ENCODE results near the gene GLTP. TPM values are rescaled to one million over a fixed set of nuclear protein-coding genes. Genes with fewer than 3 reads are reported as not detected.

GLTP gene
- total and polyA plus RNA-seq, 2 donors (not counting 1 experiment from before 2014, with no cell fraction given): 51.2 to 67.9 TPM

DNA sequence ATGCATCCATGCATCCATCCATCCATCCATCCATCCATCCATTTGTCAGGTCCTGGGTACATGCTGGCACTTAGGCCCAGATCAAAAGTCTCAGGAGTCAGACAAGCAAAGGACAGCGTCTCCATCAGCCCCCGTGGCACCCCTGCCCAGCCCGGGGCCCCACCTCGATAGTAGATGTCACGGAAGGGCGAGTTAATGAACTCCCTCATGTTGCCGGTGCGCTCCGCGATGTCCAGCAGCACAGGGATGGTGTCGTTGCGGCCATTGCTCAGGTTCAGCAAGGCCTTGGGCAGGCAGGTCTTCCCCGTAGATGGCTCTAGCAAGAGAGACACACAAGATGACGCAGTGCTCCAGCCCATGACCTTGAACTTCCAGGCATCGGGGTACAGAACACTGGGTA, 77.5 kb downstream of the GLTP start:
- Histone ChIP-seq H3K36me3 (ENCODE audit: control insufficient read depth, insufficient read depth, low read length) (no peaks in the 10 kb centered on the region), H3K4me3 (replicated peaks in 1 of 4; ENCODE audit: control extremely low read depth in 1 of 4, insufficient read depth in 1 of 4, low read depth in 3 of 4, low read length in 4 of 4) (no peak overlapping the region), H2AFZ (ENCODE audit: low read length) (no peak overlapping the region), H3K79me2 (ENCODE audit: control insufficient read depth, insufficient read depth, low read length) (no peaks in the 10 kb centered on the region), H4K20me1 (ENCODE audit: control insufficient read depth, extremely low read depth, insufficient read depth, low read length) (no peaks in the 10 kb centered on the region), H3K27me3 (ENCODE audit: control insufficient read depth, insufficient read depth, low read length) (no peaks in the 10 kb centered on the region), H3K9me3 (ENCODE audit: control insufficient read depth, insufficient read depth, low read depth, low read length) (no peaks in the 10 kb centered on the region), H3K9ac (ENCODE audit: insufficient read depth, low read length) (no peak overlapping the region), H3K27ac (ENCODE audit: insufficient read depth, low read length) (no peak overlapping the region), H3K4me2 (ENCODE audit: extremely low read depth, insufficient read depth, low read length) (no peak overlapping the region), H3K4me1 (ENCODE audit: control insufficient read depth, extremely low read depth, insufficient read depth, low read length) (no peaks in the 10 kb centered on the region)
- TF ChIP-seq, protein P1, sequence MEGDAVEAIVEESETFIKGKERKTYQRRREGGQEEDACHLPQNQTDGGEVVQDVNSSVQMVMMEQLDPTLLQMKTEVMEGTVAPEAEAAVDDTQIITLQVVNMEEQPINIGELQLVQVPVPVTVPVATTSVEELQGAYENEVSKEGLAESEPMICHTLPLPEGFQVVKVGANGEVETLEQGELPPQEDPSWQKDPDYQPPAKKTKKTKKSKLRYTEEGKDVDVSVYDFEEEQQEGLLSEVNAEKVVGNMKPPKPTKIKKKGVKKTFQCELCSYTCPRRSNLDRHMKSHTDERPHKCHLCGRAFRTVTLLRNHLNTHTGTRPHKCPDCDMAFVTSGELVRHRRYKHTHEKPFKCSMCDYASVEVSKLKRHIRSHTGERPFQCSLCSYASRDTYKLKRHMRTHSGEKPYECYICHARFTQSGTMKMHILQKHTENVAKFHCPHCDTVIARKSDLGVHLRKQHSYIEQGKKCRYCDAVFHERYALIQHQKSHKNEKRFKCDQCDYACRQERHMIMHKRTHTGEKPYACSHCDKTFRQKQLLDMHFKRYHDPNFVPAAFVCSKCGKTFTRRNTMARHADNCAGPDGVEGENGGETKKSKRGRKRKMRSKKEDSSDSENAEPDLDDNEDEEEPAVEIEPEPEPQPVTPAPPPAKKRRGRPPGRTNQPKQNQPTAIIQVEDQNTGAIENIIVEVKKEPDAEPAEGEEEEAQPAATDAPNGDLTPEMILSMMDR (conservative IDR thresholded peaks at IDR 0.05 in 1 of 2, IDR thresholded peaks at IDR 0.05 in 1 of 2; ENCODE audit: low read depth in 1 of 2, low read length in 2 of 2): no peak
- no peak for TF ChIP-seq EZH2 (IDR thresholded peaks at IDR 0.05; ENCODE audit: low read length, missing control alignments)
- no peak for DNase-seq (ENCODE audit: low read depth in 2 of 2)

Other genes with a start within 250 kb of the GLTP start
- gene FAM222A, start 166.7 kb downstream of the GLTP start, total RNA-seq: under 0.01 TPM in 1 of 2 replicates, not detected in the other
- 0.05 and 0.18 TPM in 2 replicates for gene FAM222A, start 166.7 kb downstream of the GLTP start, polyA plus RNA-seq
- 0.51 and 0.66 TPM in 2 replicates for gene TRPV4, start 47.1 kb downstream of the GLTP start, total RNA-seq
- gene TRPV4, start 47.1 kb downstream of the GLTP start, polyA plus RNA-seq: 0.83 and 1.5 TPM in 2 replicates
- 9.2 and 9.4 TPM in 2 replicates for gene TCHP, start 19.7 kb upstream of the GLTP start, total RNA-seq
- gene TCHP, start 19.7 kb upstream of the GLTP start, polyA plus RNA-seq: 10.3 and 14.0 TPM in 2 replicates
- gene GIT2, start 115.8 kb upstream of the GLTP start, total RNA-seq: 30.3 and 47.9 TPM in 2 replicates
- gene GIT2, start 115.8 kb upstream of the GLTP start, polyA plus RNA-seq: 53.5 and 54.3 TPM in 2 replicates
- gene ANKRD13A, start 118.9 kb upstream of the GLTP start, total RNA-seq: 82.4 and 168 TPM in 2 replicates
- 246 and 340 TPM in 2 replicates for gene ANKRD13A, start 118.9 kb upstream of the GLTP start, polyA plus RNA-seq
- 17.2 and 20.8 TPM in 2 replicates for gene C12orf76, start 168.0 kb upstream of the GLTP start, total RNA-seq
- gene C12orf76, start 168.0 kb upstream of the GLTP start, polyA plus RNA-seq: 5.5 and 8.5 TPM in 2 replicates
- 23.6 and 33.1 TPM in 2 replicates for gene IFT81, start 243.8 kb upstream of the GLTP start, total RNA-seq
- gene IFT81, start 243.8 kb upstream of the GLTP start, polyA plus RNA-seq: 13.1 and 17.7 TPM in 2 replicates